ENCODE data around the gene SCG3. TPM values are rescaled to one million over a fixed set of nuclear protein-coding genes. Genes with fewer than 3 reads are reported as not detected.

The SCG3 gene
- total RNA-seq, 1 experiment from 2014 or later: 32.1 TPM

- no peak for TF ChIP-seq ZNF532 (CRISPR knock-in tag; IDR thresholded peaks at IDR 0.05; ENCODE audit: borderline replicate concordance)
- TF ChIP-seq ZNF263 (CRISPR knock-in tag; IDR thresholded peaks at IDR 0.05; ENCODE audit: low read depth): no peak
- TF ChIP-seq ETV6 (CRISPR knock-in tag; IDR thresholded peaks at IDR 0.05): no peak
- TF ChIP-seq SMAD4 (CRISPR knock-in tag; IDR thresholded peaks at IDR 0.05): no peak
These were observed 74.5 kb downstream of the SCG3 start (continued) for GRCh38 chr15:51755790-51756189.

GRCh38 chr15:51756482-51756881 is 75.2 kb downstream of the SCG3 start:
- Mint-ChIP-seq H3K27me3 (ENCODE audit: low read depth) (peaks cover 37% of the 10 kb centered on the region), H3K4me3 (no peak overlapping the region), H3K36me3 (no peaks in the 10 kb centered on the region), H3K9me3 (peaks cover 7% of the 10 kb centered on the region; the same call in 1 of the 2 replicates), H3K4me1 (peaks cover 9% of the 10 kb centered on the region; the same call in 1 of the 2 replicates), H3K27ac (no peak overlapping the region)
- TF ChIP-seq TEAD1 (CRISPR knock-in tag; IDR thresholded peaks at IDR 0.05): no peak
- TF ChIP-seq MAX (CRISPR knock-in tag; IDR thresholded peaks at IDR 0.05): no peak
- TF ChIP-seq NFATC4 (CRISPR knock-in tag; IDR thresholded peaks at IDR 0.05): no peak
- TF ChIP-seq MXD4 (CRISPR knock-in tag; IDR thresholded peaks at IDR 0.05; ENCODE audit: borderline replicate concordance): no peak
- no peak for TF ChIP-seq TEAD4 (CRISPR knock-in tag; IDR thresholded peaks at IDR 0.05)
- TF ChIP-seq ETV6 (CRISPR knock-in tag; IDR thresholded peaks at IDR 0.05): no peak
- no peak for TF ChIP-seq RELA (CRISPR knock-in tag; IDR thresholded peaks at IDR 0.05; ENCODE audit: borderline replicate concordance)
- TF ChIP-seq ATF1 (CRISPR knock-in tag; IDR thresholded peaks at IDR 0.05): no peak
- TF ChIP-seq PREB (CRISPR knock-in tag; IDR thresholded peaks at IDR 0.05; ENCODE audit: borderline replicate concordance): no peak
- no peak for TF ChIP-seq ARID4B (CRISPR knock-in tag; IDR thresholded peaks at IDR 0.05; ENCODE audit: borderline replicate concordance)
- ATAC-seq: no peak
- POLR2A ChIA-PET: interaction anchor here (0.6 kb wide), 1 partner anchor 107 kb away, joined by 3 read pairs; no protein-coding TSS in a partner anchor
- DNase-seq (ENCODE audit: low spot score): no peak
- CTCF ChIA-PET: interaction anchor here (0.6 to 4.0 kb wide), 5 partner anchors 19 to 274 kb away, joined by 3 to 27 read pairs (median 6); partner anchors contain the start of genes LYSMD2 and SCG3

- POLR2A ChIA-PET: no interaction called here
- Mint-ChIP-seq H3K4me3 (no peak overlapping the region), H3K36me3 (no peaks in the 10 kb centered on the region), H3K27ac (no peak overlapping the region), H3K4me1 (peaks cover 7% of the 10 kb centered on the region; the same call in 1 of the 2 replicates), H3K27me3 (ENCODE audit: low read depth) (peaks cover 31% of the 10 kb centered on the region), H3K9me3 (peaks cover 7% of the 10 kb centered on the region; the same call in 1 of the 2 replicates)
- ATAC-seq (peak; percentile 71), DNase-seq (ENCODE audit: low spot score) (no peak)
- CTCF ChIA-PET: interaction anchor here (0.6 to 4.0 kb wide), 7 partner anchors 19 to 681 kb away, joined by 3 to 27 read pairs (median 6); partner anchors contain the start of genes LYSMD2 and SCG3
- TF ChIP-seq ZNF138 (CRISPR knock-in tag; conservative IDR thresholded peaks at IDR 0.05) (no peak), FOXP1 (CRISPR knock-in tag; IDR thresholded peaks at IDR 0.05; ENCODE audit: borderline replicate concordance) (no peak), SP1 (CRISPR knock-in tag; conservative IDR thresholded peaks at IDR 0.05) (no peak), ZNF317 (CRISPR knock-in tag; IDR thresholded peaks at IDR 0.05; ENCODE audit: borderline replicate concordance, low read depth) (no peak), ZBTB43 (CRISPR knock-in tag; IDR thresholded peaks at IDR 0.05) (no peak), MXD4 (CRISPR knock-in tag; IDR thresholded peaks at IDR 0.05; ENCODE audit: borderline replicate concordance) (no peak), ZNF396 (CRISPR knock-in tag; IDR thresholded peaks at IDR 0.05; ENCODE audit: borderline replicate concordance) (no peak), ATF3 (CRISPR knock-in tag; conservative IDR thresholded peaks at IDR 0.05) (no peak), NR1H2 (CRISPR knock-in tag; IDR thresholded peaks at IDR 0.05) (no peak)
These were observed 76.1 kb downstream of the SCG3 start for GRCh38 chr15:51757450-51757849.

All from WTC11 (cell line).